DOHH2 (cell line): Measurements from ENCODE around the gene COMMD8.

Source experiments
- H3F3A ChIP-seq: fragments of 200-600 bp; sonication (generic), shearing (Covaris generic); 2 replicates; pipeline ENCODE4 v1.6.0; 2016; ENCODE audit warnings: antibody characterized with exemption, mild to moderate bottlenecking; ENCODE audit not compliant: control insufficient read depth, insufficient read depth
- H3K27ac ChIP-seq: fragments of 200-600 bp; sonication (generic); 2 replicates; pipeline ENCODE4 v1.5.1; 2014; ENCODE audit warnings: low read depth, mild to moderate bottlenecking, low read length, moderate library complexity
- H3K27me3 ChIP-seq: fragments of 200-600 bp; sonication (generic); 2 replicates; pipeline ENCODE4 v1.6.1; 2014; ENCODE audit warnings: mild to moderate bottlenecking, low read length, mixed read lengths; ENCODE audit not compliant: control insufficient read depth
- H3K36me3 ChIP-seq: fragments of 200-600 bp; sonication (generic); 2 replicates; pipeline ENCODE4 v1.6.1; 2014; ENCODE audit warnings: mild to moderate bottlenecking, low read length, moderate library complexity, mixed read lengths; ENCODE audit not compliant: control insufficient read depth
- H3K4me1 ChIP-seq: fragments of 200-600 bp; sonication (generic); 2 replicates; pipeline ENCODE4 v1.6.1; 2014; ENCODE audit warnings: mild to moderate bottlenecking, low read length, mixed read lengths; ENCODE audit not compliant: control insufficient read depth
- H3K4me2 ChIP-seq: fragments of 200-600 bp; sonication (generic); 2 replicates; pipeline ENCODE4 v1.6.0; 2014; ENCODE audit warnings: mild to moderate bottlenecking, low read length, moderate library complexity
- H3K4me3 ChIP-seq: fragments of 200-600 bp; sonication (generic); 2 replicates; pipeline ENCODE4 v1.5.1; 2014; ENCODE audit warnings: mild to moderate bottlenecking, low read length, mixed read lengths
- H3K79me2 ChIP-seq: fragments of 200-600 bp; sonication (generic); 2 replicates; pipeline ENCODE4 v1.6.1; 2014; ENCODE audit warnings: mild to moderate bottlenecking, low read length, mixed read lengths; ENCODE audit not compliant: control insufficient read depth
- H3K9me2 ChIP-seq: fragments of 200-600 bp; sonication (generic); replicated peaks from 2 replicates; pipeline ENCODE4 v1.6.1; 2014; ENCODE audit warnings: mild to moderate bottlenecking, low read length, mixed read lengths; ENCODE audit not compliant: control insufficient read depth
- H3K9me3 ChIP-seq: fragments of 200-600 bp; sonication (generic); 2 replicates; pipeline ENCODE4 v1.6.1; 2014; ENCODE audit warnings: antibody characterized with exemption, low read length, mixed read lengths; ENCODE audit not compliant: control insufficient read depth, insufficient read depth
- H4K20me1 ChIP-seq: fragments of 200-600 bp; sonication (generic); 2 replicates; pipeline ENCODE4 v1.6.0; 2014; ENCODE audit warnings: low read depth, mild to moderate bottlenecking, antibody characterized with exemption, low read length, moderate library complexity; ENCODE audit not compliant: control insufficient read depth, insufficient read depth
- EZH2phosphoT487 ChIP-seq: fragments of 200-600 bp; sonication (generic); IDR thresholded peaks from 2 replicates; pipeline ENCODE4 v1.6.1; 2017; ENCODE audit warnings: borderline replicate concordance, mild to moderate bottlenecking, antibody characterized with exemption, low read length, moderate library complexity, mixed read lengths
- TF ChIP-seq, protein P1 (sequence below): fragments of 200-600 bp; sonication (generic); IDR thresholded peaks from one replicate; pipeline ENCODE4 v1.5.1; 2014; ENCODE audit warnings: antibody characterized with exemption, mild to moderate bottlenecking, low read depth, low read length; ENCODE audit not compliant: poor library complexity, severe bottlenecking

COMMD8 gene

DNA sequence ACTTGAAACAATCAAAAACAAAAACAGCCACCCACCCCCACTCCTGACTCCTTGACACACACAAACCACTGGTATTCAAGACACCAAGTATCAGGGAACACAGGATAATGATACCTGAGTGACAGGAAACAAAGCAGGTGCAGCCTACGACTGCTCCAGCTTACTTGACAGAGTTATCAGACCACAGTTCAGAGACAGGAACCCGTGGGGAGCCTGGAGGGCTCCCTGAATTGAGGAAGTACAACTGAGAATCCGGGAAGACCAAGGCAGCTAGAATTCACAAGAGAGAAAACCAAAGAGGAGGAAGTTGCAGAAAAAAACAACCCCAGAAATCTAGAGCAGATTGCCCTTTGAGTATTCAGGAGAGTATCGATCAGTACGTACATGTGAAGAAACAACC lies 20.5 kb downstream of the COMMD8 start:
- H3K9me2 ChIP-seq = no peaks in the 10 kb centered on the region
- peak overlapping the region; percentile 59 for H3K4me2 ChIP-seq
- H3K36me3 ChIP-seq = no peaks in the 10 kb centered on the region
- H3K4me3 ChIP-seq = peak overlapping the region; percentile 45
- H3K27ac ChIP-seq = peak overlapping the region; percentile 24; the same call in 1 of the 2 replicates
- no peaks in the 10 kb centered on the region for H3K9me3 ChIP-seq
- peaks cover 2% of the 10 kb centered on the region; the same call in 1 of the 2 replicates for H3F3A ChIP-seq
- H3K27me3 ChIP-seq = no peaks in the 10 kb centered on the region
- no peaks in the 10 kb centered on the region for H3K79me2 ChIP-seq
- H4K20me1 ChIP-seq = no peaks in the 10 kb centered on the region
- TF ChIP-seq, protein P1, sequence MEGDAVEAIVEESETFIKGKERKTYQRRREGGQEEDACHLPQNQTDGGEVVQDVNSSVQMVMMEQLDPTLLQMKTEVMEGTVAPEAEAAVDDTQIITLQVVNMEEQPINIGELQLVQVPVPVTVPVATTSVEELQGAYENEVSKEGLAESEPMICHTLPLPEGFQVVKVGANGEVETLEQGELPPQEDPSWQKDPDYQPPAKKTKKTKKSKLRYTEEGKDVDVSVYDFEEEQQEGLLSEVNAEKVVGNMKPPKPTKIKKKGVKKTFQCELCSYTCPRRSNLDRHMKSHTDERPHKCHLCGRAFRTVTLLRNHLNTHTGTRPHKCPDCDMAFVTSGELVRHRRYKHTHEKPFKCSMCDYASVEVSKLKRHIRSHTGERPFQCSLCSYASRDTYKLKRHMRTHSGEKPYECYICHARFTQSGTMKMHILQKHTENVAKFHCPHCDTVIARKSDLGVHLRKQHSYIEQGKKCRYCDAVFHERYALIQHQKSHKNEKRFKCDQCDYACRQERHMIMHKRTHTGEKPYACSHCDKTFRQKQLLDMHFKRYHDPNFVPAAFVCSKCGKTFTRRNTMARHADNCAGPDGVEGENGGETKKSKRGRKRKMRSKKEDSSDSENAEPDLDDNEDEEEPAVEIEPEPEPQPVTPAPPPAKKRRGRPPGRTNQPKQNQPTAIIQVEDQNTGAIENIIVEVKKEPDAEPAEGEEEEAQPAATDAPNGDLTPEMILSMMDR = no peak
- TF ChIP-seq EZH2phosphoT487 = no peak
- peaks cover 17% of the 10 kb centered on the region for H3K4me1 ChIP-seq

DNA sequence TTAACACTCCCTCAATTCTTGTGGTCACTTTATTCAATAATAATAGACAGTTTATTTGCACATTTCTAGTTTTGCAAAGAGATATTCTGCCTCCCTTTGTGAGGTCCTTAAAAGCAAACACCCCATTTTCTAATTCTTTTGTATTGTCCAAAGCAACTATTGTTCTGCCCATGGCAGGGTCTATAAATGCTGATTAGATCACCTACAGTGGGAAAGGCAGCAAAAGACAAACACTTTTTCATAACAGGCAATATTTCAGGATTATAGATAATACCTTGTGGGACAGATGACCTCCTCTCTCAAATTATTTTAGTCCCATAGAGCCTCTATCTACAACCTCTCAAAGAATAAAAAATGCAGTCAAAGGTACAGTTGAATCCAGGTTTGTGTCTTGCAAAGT lies 28.6 kb downstream of the COMMD8 start:
- Histone ChIP-seq H3K4me2 (no peak overlapping the region), H3K27ac (no peak overlapping the region), H3K27me3 (no peaks in the 10 kb centered on the region), H3K4me3 (no peak overlapping the region), H3K36me3 (no peaks in the 10 kb centered on the region), H3K9me2 (no peaks in the 10 kb centered on the region), H3F3A (no peaks in the 10 kb centered on the region), H3K79me2 (no peaks in the 10 kb centered on the region), H3K4me1 (peaks cover 16% of the 10 kb centered on the region), H4K20me1 (no peaks in the 10 kb centered on the region), H3K9me3 (no peaks in the 10 kb centered on the region)
- TF ChIP-seq, protein P1 = no peak
- TF ChIP-seq EZH2phosphoT487 = no peak

DNA sequence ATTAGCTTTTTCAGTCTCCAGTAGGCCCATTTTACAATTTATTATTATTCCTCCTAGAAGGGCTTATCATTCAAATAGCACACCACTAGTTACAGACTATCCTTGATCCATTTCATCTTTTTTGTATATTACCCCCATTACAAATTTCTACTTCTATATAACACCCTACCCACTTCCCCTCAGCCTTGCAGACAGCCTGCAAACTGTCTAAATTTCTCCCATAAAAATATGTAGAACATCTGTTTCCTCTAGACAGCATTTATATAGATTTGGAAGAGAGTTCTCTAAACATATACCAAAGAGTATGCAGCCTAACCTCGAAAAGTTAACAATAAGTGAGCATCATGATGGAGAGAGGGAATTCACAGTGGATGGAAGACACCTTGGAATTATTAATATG lies 30.8 kb downstream of the COMMD8 start:
- no peak for TF ChIP-seq EZH2phosphoT487
- TF ChIP-seq, protein P1 = no peak
- Histone ChIP-seq H3K4me3 (no peak overlapping the region), H3K27ac (no peak overlapping the region), H3K4me1 (peaks cover 16% of the 10 kb centered on the region), H3K36me3 (no peaks in the 10 kb centered on the region), H3K4me2 (no peak overlapping the region), H3K9me3 (no peaks in the 10 kb centered on the region), H3K27me3 (no peaks in the 10 kb centered on the region), H3K9me2 (no peaks in the 10 kb centered on the region), H4K20me1 (no peaks in the 10 kb centered on the region), H3F3A (no peaks in the 10 kb centered on the region), H3K79me2 (no peaks in the 10 kb centered on the region)
